Mucosa of rectum (tissue), 2 donors: Measurements from ENCODE around the gene SPACA1.

ENCODE experiments used
- H3K27ac ChIP-seq, 2 donors: one replicate each; pipeline ENCODE4 v1.7.0; 2013; ENCODE audit warnings: inconsistent platforms in 2 of 2, low read depth in 2 of 2, low read length in 2 of 2
- H3K27me3 ChIP-seq, 2 donors: one replicate each; pipeline ENCODE4 v1.7.0; 2013; ENCODE audit warnings: low read length in 2 of 2; ENCODE audit not compliant: control insufficient read depth in 2 of 2, insufficient read depth in 2 of 2
- H3K36me3 ChIP-seq, 2 donors: one replicate each; pipeline ENCODE4 v1.7.0; 2013; ENCODE audit warnings: low read length in 2 of 2; ENCODE audit not compliant: control insufficient read depth in 2 of 2, insufficient read depth in 2 of 2
- H3K4me1 ChIP-seq, 2 donors: one replicate each; pipeline ENCODE4 v1.7.0; 2013; ENCODE audit warnings: low read length in 2 of 2, mild to moderate bottlenecking in 1 of 2; ENCODE audit not compliant: control insufficient read depth in 2 of 2, insufficient read depth in 2 of 2
- H3K4me3 ChIP-seq, 2 donors: one replicate each; pipeline ENCODE4 v1.7.0; 2013; ENCODE audit warnings: low read length in 2 of 2
- H3K9ac ChIP-seq, 2 donors: one replicate each; pipeline ENCODE4 v1.7.0; 2013; ENCODE audit warnings: low read length in 2 of 2, low read depth in 1 of 2, mild to moderate bottlenecking in 1 of 2
- H3K9me3 ChIP-seq, 2 donors: one replicate each; pipeline ENCODE4 v1.7.0; 2013; ENCODE audit warnings: low read length in 2 of 2; ENCODE audit not compliant: control insufficient read depth in 2 of 2
- donor health status: healthy.
- donor health status: Normal muscosa, but diverticular disease.

The SPACA1 gene

GRCh38 chr6:88024696-88025095 lies 22.9 kb upstream of the SPACA1 start:
- H3K4me1 ChIP-seq, result no peaks in the 10 kb centered on the region
- H3K27me3 ChIP-seq, result no peaks in the 10 kb centered on the region
- no peaks in the 10 kb centered on the region for H3K36me3 ChIP-seq
- no peak overlapping the region for H3K9ac ChIP-seq
- H3K27ac ChIP-seq, result no peak overlapping the region
- H3K9me3 ChIP-seq, result peaks cover 7 to 8% of the 10 kb centered on the region in 2 donors
- no peak overlapping the region for H3K4me3 ChIP-seq

GRCh38 chr6:88031550-88031949 lies 16.1 kb upstream of the SPACA1 start:
- no peaks in the 10 kb centered on the region for H3K4me1 ChIP-seq
- H3K9me3 ChIP-seq, result peaks cover 12 to 13% of the 10 kb centered on the region in 2 donors
- H3K9ac ChIP-seq, result no peak overlapping the region
- H3K27me3 ChIP-seq, result no peaks in the 10 kb centered on the region
- no peak overlapping the region for H3K4me3 ChIP-seq
- no peak overlapping the region for H3K27ac ChIP-seq
- no peaks in the 10 kb centered on the region for H3K36me3 ChIP-seq

GRCh38 chr6:88044530-88044929 lies 3.1 kb upstream of the SPACA1 start:
- H3K27me3 ChIP-seq, result no peaks in the 10 kb centered on the region
- H3K36me3 ChIP-seq, result no peaks in the 10 kb centered on the region
- H3K9ac ChIP-seq, result no peak overlapping the region
- no peaks in the 10 kb centered on the region for H3K4me1 ChIP-seq
- H3K27ac ChIP-seq, result no peak overlapping the region
- no peaks in the 10 kb centered on the region for H3K9me3 ChIP-seq
- no peak overlapping the region for H3K4me3 ChIP-seq

GRCh38 chr6:88045521-88046136 lies 2.0 kb upstream of the SPACA1 start:
- H3K4me3 ChIP-seq, result no peak overlapping the region

GRCh38 chr6:88048578-88048977 lies 937 bp downstream of the SPACA1 start:
- H3K27ac ChIP-seq, result no peak overlapping the region
- no peaks in the 10 kb centered on the region for H3K4me1 ChIP-seq
- no peaks in the 10 kb centered on the region for H3K9me3 ChIP-seq
- H3K9ac ChIP-seq, result no peak overlapping the region
- peak overlapping the region in 1 of 2 donors; percentile 29 for H3K4me3 ChIP-seq
- no peaks in the 10 kb centered on the region for H3K36me3 ChIP-seq
- no peaks in the 10 kb centered on the region for H3K27me3 ChIP-seq

More at GRCh38 chr6:88045521-88046136, 2.0 kb upstream of the SPACA1 start:
- Histone ChIP-seq H3K27me3 (no peaks in the 10 kb centered on the region), H3K4me1 (no peaks in the 10 kb centered on the region), H3K9me3 (no peaks in the 10 kb centered on the region), H3K9ac (no peak overlapping the region), H3K27ac (no peak overlapping the region), H3K36me3 (no peaks in the 10 kb centered on the region)

- H3K9me3 ChIP-seq, result no peaks in the 10 kb centered on the region
- H3K9ac ChIP-seq, result no peak overlapping the region
- H3K27ac ChIP-seq, result no peak overlapping the region
- H3K4me3 ChIP-seq, result no peak overlapping the region
- H3K27me3 ChIP-seq, result no peaks in the 10 kb centered on the region
- H3K4me1 ChIP-seq, result no peaks in the 10 kb centered on the region
- H3K36me3 ChIP-seq, result no peaks in the 10 kb centered on the region
Measured at GRCh38 chr6:88050140-88050818, 2.6 kb downstream of the SPACA1 start.

- Histone ChIP-seq H3K27ac (no peak overlapping the region), H3K9me3 (no peaks in the 10 kb centered on the region), H3K9ac (no peak overlapping the region), H3K4me3 (no peak overlapping the region), H3K27me3 (peaks cover 0 to 3% of the 10 kb centered on the region in 2 donors), H3K36me3 (no peaks in the 10 kb centered on the region), H3K4me1 (no peaks in the 10 kb centered on the region)
Measured at GRCh38 chr6:88059191-88059590, 11.6 kb downstream of the SPACA1 start.

- Histone ChIP-seq H3K27me3 (no peaks in the 10 kb centered on the region), H3K9ac (no peak overlapping the region)
Measured at GRCh38 chr6:88062376-88062775, 14.7 kb downstream of the SPACA1 start.

GRCh38 chr6:88072462-88072861 lies 24.8 kb downstream of the SPACA1 start:
- no peaks in the 10 kb centered on the region for H3K4me1 ChIP-seq
- H3K4me3 ChIP-seq, result no peak overlapping the region
- H3K27me3 ChIP-seq, result no peaks in the 10 kb centered on the region
- no peak overlapping the region for H3K27ac ChIP-seq
- no peaks in the 10 kb centered on the region for H3K9me3 ChIP-seq
- no peaks in the 10 kb centered on the region for H3K36me3 ChIP-seq
- no peak overlapping the region for H3K9ac ChIP-seq

More at GRCh38 chr6:88062376-88062775, 14.7 kb downstream of the SPACA1 start:
- Histone ChIP-seq H3K4me3 (no peak overlapping the region), H3K27ac (no peak overlapping the region), H3K9me3 (no peaks in the 10 kb centered on the region), H3K36me3 (no peaks in the 10 kb centered on the region), H3K4me1 (no peaks in the 10 kb centered on the region)

- Histone ChIP-seq H3K4me3 (no peak overlapping the region), H3K9ac (no peak overlapping the region), H3K9me3 (no peaks in the 10 kb centered on the region), H3K27me3 (no peaks in the 10 kb centered on the region), H3K4me1 (no peaks in the 10 kb centered on the region), H3K27ac (no peak overlapping the region), H3K36me3 (no peaks in the 10 kb centered on the region)
Measured at GRCh38 chr6:88074791-88075190, 27.1 kb downstream of the SPACA1 start.
